AG10803 (cell line): Measurements from ENCODE around the gene VAV2.

Experiments used
- DNase-seq: peaks from one replicate; pipeline ENCODE4 v3.0.0; 2010; ENCODE audit warnings: low read depth
- H3K4me3 ChIP-seq: 2 replicates; pipeline ENCODE4 v1.5.1; 2011; ENCODE audit warnings: mild to moderate bottlenecking, low read length, control low read depth
- CTCF ChIP-seq: conservative IDR thresholded peaks from 2 replicates; pipeline ENCODE4 v1.5.1; 2011; ENCODE audit warnings: mild to moderate bottlenecking, low read length, control low read depth, inconsistent platforms

The VAV2 gene

GRCh38 chr9:133787754-133788025 lies 204.4 kb downstream of the VAV2 start:
- no peak for DNase-seq
- no peak for TF ChIP-seq CTCF
- no peak overlapping the region for H3K4me3 ChIP-seq

- no peak overlapping the region for H3K4me3 ChIP-seq
- no peak for TF ChIP-seq CTCF
- DNase-seq: no peak
These were observed 205.0 kb downstream of the VAV2 start for GRCh38 chr9:133786907-133787753.

GRCh38 chr9:133786371-133786753 lies 205.8 kb downstream of the VAV2 start:
- H3K4me3 ChIP-seq: no peak overlapping the region
- TF ChIP-seq CTCF: no peak
- no peak for DNase-seq

- no peak for TF ChIP-seq CTCF
- no peak for DNase-seq
- no peak overlapping the region for H3K4me3 ChIP-seq
These were observed 206.3 kb downstream of the VAV2 start for GRCh38 chr9:133785753-133786370.

GRCh38 chr9:133784731-133785561 lies 207.2 kb downstream of the VAV2 start:
- DNase-seq: no peak
- TF ChIP-seq CTCF: no peak
- no peak overlapping the region for H3K4me3 ChIP-seq

GRCh38 chr9:133783331-133783731 lies 208.8 kb downstream of the VAV2 start:
- no peak overlapping the region for H3K4me3 ChIP-seq
- TF ChIP-seq CTCF: no peak
- no peak for DNase-seq
